B cell (primary cell): ENCODE measurements around the gene SFT2D2. TPM values are rescaled to one million over a fixed set of nuclear protein-coding genes. Genes with fewer than 3 reads are reported as not detected.

Experiments
- ATAC-seq: fragments of 200-7000 bp; cut with Tn5 transposase; one replicate; pipeline ENCODE4 v1.10.0; 2021; ENCODE audit warnings: low read depth, mild to moderate bottlenecking, moderate number of reproducible peaks, moderate library complexity
- CTCF ChIA-PET: fragments of 350-600 bp; sonication (Branson Sonifier 250); formaldehyde crosslinking; loops from one replicate; lab custom pipeline; 2021; ENCODE audit warnings: antibody characterized with exemption, inconsistent platforms; lab: Charles Lee
- POLR2A ChIA-PET: fragments of 350-600 bp; sonication (Branson Sonifier 250); formaldehyde crosslinking; loops from one replicate; lab custom pipeline; 2021; ENCODE audit warnings: antibody characterized with exemption; lab: Charles Lee
- DNase-seq: peaks from one replicate; pipeline ENCODE4 v3.0.0; 2013
- H2AFZ ChIP-seq: 2 replicates; pipeline ENCODE4 v1.6.1; 2012; ENCODE audit warnings: mild to moderate bottlenecking, low read depth, low read length; ENCODE audit not compliant: insufficient read depth, poor library complexity, severe bottlenecking
- H3K27ac ChIP-seq, 2 donors: 1 replicate in 1 of 2; 2 replicates in 1 of 2; pipeline ENCODE4 v1.5.1; 2012 to 2013; ENCODE audit warnings: low read length in 2 of 2, mild to moderate bottlenecking in 2 of 2, moderate library complexity in 1 of 2
- H3K27me3 ChIP-seq, 4 experiments: fragments of 200-600 bp in 1 of 4; sonication (generic) in 1 of 4; replicated peaks in 1 of 4; 1 replicate in 2 of 4; 2 replicates in 2 of 4; pipeline versions ENCODE4 v1.6.1 to v1.7.0; 2013 to 2016; ENCODE audit warnings: low read length in 3 of 4, mild to moderate bottlenecking in 2 of 4, mixed read lengths in 1 of 4, moderate library complexity in 1 of 4; ENCODE audit not compliant: insufficient read depth in 4 of 4, control insufficient read depth in 3 of 4; ENCODE audit errors: control extremely low read depth in 1 of 4
- H3K36me3 ChIP-seq, 2 experiments: replicated peaks in 1 of 2; 1 replicate in 1 of 2; 2 replicates in 1 of 2; pipeline versions ENCODE4 v1.6.1 to v1.7.1; 2013; ENCODE audit warnings: low read length in 1 of 2; ENCODE audit not compliant: insufficient read depth in 2 of 2, control insufficient read depth in 1 of 2; ENCODE audit errors: control extremely low read depth in 1 of 2, extremely low read depth in 1 of 2
- H3K4me1 ChIP-seq, 2 donors: fragments of 200-600 bp in 1 of 2; sonication (generic) in 1 of 2; 1 replicate in 1 of 2; 2 replicates in 1 of 2; pipeline versions ENCODE4 v1.5.1 to v1.6.1; 2013 to 2017; ENCODE audit warnings: low read length in 2 of 2; ENCODE audit not compliant: control insufficient read depth in 2 of 2, insufficient read depth in 2 of 2
- H3K4me2 ChIP-seq: replicated peaks from 2 replicates; pipeline ENCODE3; 2012; ENCODE audit warnings: mild to moderate bottlenecking, low read depth, low read length; ENCODE audit not compliant: poor library complexity, severe bottlenecking
- H3K4me3 ChIP-seq, 5 experiments: fragments of 200-600 bp in 1 of 5; sonication (generic) in 1 of 5; 1 replicate in 3 of 5; 2 replicates in 2 of 5; pipeline versions ENCODE4 v1.5.1 to v1.7.0; 2011 to 2016; ENCODE audit warnings: low read length in 4 of 5, mild to moderate bottlenecking in 4 of 5, low read depth in 2 of 5, control low read depth in 1 of 5, moderate library complexity in 1 of 5; ENCODE audit not compliant: insufficient read depth in 1 of 5; ENCODE audit errors: control extremely low read depth in 1 of 5, extremely low read depth in 1 of 5
- H3K79me2 ChIP-seq: fragments of 200-600 bp; sonication (generic); one replicate; pipeline ENCODE4 v1.6.0; 2016; ENCODE audit warnings: low read length; ENCODE audit not compliant: control insufficient read depth, insufficient read depth
- H3K9ac ChIP-seq: fragments of 200-600 bp; sonication (generic); 2 replicates; pipeline ENCODE4 v1.6.1; 2017; ENCODE audit warnings: mild to moderate bottlenecking, low read length, moderate library complexity
- H3K9me3 ChIP-seq, 3 donors: one replicate each; pipeline versions ENCODE4 v1.6.1 to v1.7.1; 2013; ENCODE audit warnings: low read length in 2 of 3; ENCODE audit not compliant: control insufficient read depth in 2 of 3, insufficient read depth in 1 of 3; ENCODE audit errors: control extremely low read depth in 1 of 3
- H4K20me1 ChIP-seq: 2 replicates; pipeline ENCODE4 v1.6.0; 2012; ENCODE audit warnings: mild to moderate bottlenecking, low read length; ENCODE audit not compliant: insufficient read depth, control insufficient read depth, poor library complexity, severe bottlenecking
- H3K27ac Mint-ChIP-seq: one replicate; pipeline ENCODE4 v1.8.0; 2021; ENCODE audit warnings: mixed read lengths
- H3K27me3 Mint-ChIP-seq: one replicate; pipeline ENCODE4 v1.8.0; 2021; ENCODE audit warnings: mixed read lengths
- H3K4me1 Mint-ChIP-seq: one replicate; pipeline ENCODE4 v1.8.0; 2021; ENCODE audit warnings: mixed read lengths
- H3K4me3 Mint-ChIP-seq: one replicate; pipeline ENCODE4 v1.8.0; 2021; ENCODE audit warnings: mixed read lengths
- H3K9me3 Mint-ChIP-seq: one replicate; pipeline ENCODE4 v1.8.0; 2022; ENCODE audit warnings: mixed read lengths; ENCODE audit not compliant: insufficient read depth
- EZH2 ChIP-seq: IDR thresholded peaks from 2 replicates; pipeline ENCODE4 v1.6.1; 2012; ENCODE audit warnings: borderline replicate concordance, low read depth, mild to moderate bottlenecking, moderate library complexity, low read length; ENCODE audit not compliant: insufficient read depth, poor library complexity, severe bottlenecking
- WGBS: methylation state at CpG from one replicate; pipeline ENCODE4 v1.1.5; 2013; ENCODE audit warnings: missing lambda C conversion rate; ENCODE audit not compliant: insufficient coverage; 5-methylcytosine and 5-hydroxymethylcytosine counted together
- intact Hi-C: fragments of 100-400 bp; cut with micrococcal nuclease; formaldehyde crosslinking; loops from one replicate; pipeline ENCODE4 v1.10.0; 2022
- polyA plus RNA-seq: library from polyadenylated mRNA; depleted of rRNA; stranded (reverse); fragments of >200 nt; gene quantifications from 2 replicates; pipeline ENCODE4 v1.2.3, GENCODE V29; 2012
- total RNA-seq, 2 donors: library from RNA; stranded (reverse); fragments of 120-200 nt in 1 of 2; gene quantifications; 1 replicate in 1 of 2; 2 replicates in 1 of 2; pipeline versions ENCODE4 v1.2.3 to v1.2.4, GENCODE V29; 2013 to 2022
- TF ChIP-seq, protein P1 (sequence below): fragments of 200-600 bp; IDR thresholded peaks from one replicate; pipeline ENCODE4 v1.8.0; 2022; ENCODE audit warnings: antibody characterized with exemption, mild to moderate bottlenecking

SFT2D2 gene
- total and polyA plus RNA-seq, 2 donors (not counting 1 experiment from before 2014, with no cell fraction given) = 13.0 to 68.3 TPM

DNA sequence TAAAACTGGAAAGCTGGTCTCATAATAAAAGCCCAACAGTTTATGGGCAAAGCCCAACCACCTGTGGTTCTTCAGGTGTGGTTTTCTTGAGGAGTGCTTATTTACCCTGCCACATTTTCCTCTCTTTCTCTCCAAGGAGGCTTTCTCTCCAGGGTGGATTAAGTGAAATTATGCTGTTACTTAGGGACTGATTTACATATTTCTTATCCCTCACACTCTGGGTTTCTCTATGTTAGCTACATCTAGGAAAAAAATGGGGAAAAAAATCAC, 59.7 kb downstream of the SFT2D2 start:
- Mint-ChIP-seq H3K4me1 (peaks cover 4% of the 10 kb centered on the region), H3K4me3 (no peak overlapping the region), H3K9me3 (no peaks in the 10 kb centered on the region), H3K27me3 (no peaks in the 10 kb centered on the region), H3K27ac (no peak overlapping the region)
- no peak for TF ChIP-seq EZH2
- TF ChIP-seq, protein P1, sequence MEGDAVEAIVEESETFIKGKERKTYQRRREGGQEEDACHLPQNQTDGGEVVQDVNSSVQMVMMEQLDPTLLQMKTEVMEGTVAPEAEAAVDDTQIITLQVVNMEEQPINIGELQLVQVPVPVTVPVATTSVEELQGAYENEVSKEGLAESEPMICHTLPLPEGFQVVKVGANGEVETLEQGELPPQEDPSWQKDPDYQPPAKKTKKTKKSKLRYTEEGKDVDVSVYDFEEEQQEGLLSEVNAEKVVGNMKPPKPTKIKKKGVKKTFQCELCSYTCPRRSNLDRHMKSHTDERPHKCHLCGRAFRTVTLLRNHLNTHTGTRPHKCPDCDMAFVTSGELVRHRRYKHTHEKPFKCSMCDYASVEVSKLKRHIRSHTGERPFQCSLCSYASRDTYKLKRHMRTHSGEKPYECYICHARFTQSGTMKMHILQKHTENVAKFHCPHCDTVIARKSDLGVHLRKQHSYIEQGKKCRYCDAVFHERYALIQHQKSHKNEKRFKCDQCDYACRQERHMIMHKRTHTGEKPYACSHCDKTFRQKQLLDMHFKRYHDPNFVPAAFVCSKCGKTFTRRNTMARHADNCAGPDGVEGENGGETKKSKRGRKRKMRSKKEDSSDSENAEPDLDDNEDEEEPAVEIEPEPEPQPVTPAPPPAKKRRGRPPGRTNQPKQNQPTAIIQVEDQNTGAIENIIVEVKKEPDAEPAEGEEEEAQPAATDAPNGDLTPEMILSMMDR = no peak
- Histone ChIP-seq H2AFZ (no peak overlapping the region), H3K4me3 (no peak overlapping the region), H4K20me1 (no peaks in the 10 kb centered on the region), H3K9ac (no peak overlapping the region), H3K27me3 (no peaks in the 10 kb centered on the region), H3K27ac (no peak overlapping the region), H3K4me2 (no peak overlapping the region), H3K79me2 (no peaks in the 10 kb centered on the region), H3K36me3 (no peaks in the 10 kb centered on the region), H3K4me1 (no peaks in the 10 kb centered on the region), H3K9me3 (no peaks in the 10 kb centered on the region)
- CTCF ChIA-PET = no interaction called here
- no peak for DNase-seq
- POLR2A ChIA-PET = interaction anchor here (1.0 kb wide), 1 partner anchor 25 kb away, joined by 6 read pairs; no protein-coding TSS in a partner anchor
- intact Hi-C loops = no loop called here
- ATAC-seq = no peak

DNA sequence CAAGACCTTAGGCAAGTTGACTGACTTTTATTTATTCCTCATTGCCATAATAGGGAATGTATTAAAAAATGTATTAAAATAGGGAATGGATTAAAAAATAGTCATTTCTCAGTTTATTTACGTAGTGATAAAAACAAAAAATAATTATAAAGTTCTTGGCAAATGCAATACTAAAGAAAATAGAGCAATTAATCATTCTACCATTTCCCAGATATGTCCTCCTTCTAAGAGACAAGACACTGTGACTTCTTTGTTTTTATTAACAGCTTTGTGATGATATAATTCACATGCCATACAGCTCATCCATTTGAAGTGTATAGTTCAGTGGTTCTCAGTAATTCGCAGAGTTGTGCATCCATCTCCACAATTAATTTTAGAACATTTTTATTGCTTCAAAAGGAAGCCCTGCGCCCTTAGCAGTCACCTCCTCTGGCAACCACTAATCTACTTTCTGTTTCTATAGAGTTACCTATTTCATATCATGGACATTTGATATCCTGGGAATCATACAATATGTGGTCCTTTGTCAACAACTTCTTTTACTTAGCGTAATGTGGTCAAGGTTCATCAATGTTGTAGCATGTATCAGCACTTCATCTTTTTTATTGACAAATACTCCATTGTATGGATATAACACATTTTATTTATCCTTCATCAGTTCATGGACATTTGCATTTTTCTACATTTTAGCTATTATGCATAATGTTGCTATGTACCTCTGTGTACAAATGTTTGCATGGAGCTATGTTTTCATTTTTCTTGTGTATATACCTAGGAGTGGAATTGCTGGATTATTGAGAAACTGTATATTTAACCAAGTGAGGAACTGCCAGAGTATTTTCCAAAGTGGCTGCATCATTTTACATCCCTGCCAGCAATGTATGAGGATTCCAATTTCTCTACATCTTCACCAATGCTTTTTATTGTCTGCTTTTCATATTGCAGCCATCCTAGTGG, 60.4 kb downstream of the SFT2D2 start:
- TF ChIP-seq EZH2 = no peak
- TF ChIP-seq, protein P1 = no peak
- intact Hi-C loops = no loop called here
- no peak overlapping the region for H3K4me3 Mint-ChIP-seq
- H3K9me3 ChIP-seq = no peaks in the 10 kb centered on the region
- no peak overlapping the region for H3K27ac ChIP-seq
- H3K4me1 ChIP-seq = no peaks in the 10 kb centered on the region
- no peaks in the 10 kb centered on the region for H3K27me3 Mint-ChIP-seq
- WGBS = no CpG with 5 or more reads among the region's 4 CpGs
- no peak for ATAC-seq
- CTCF ChIA-PET = no interaction called here
- H3K4me1 Mint-ChIP-seq = peaks cover 4% of the 10 kb centered on the region
- no peaks in the 10 kb centered on the region for H4K20me1 ChIP-seq
- H2AFZ ChIP-seq = no peak overlapping the region
- H3K4me2 ChIP-seq = no peak overlapping the region
- H3K79me2 ChIP-seq = no peaks in the 10 kb centered on the region
- POLR2A ChIA-PET = no interaction called here
- no peak overlapping the region for H3K4me3 ChIP-seq
- H3K9ac ChIP-seq = no peak overlapping the region
- no peak for DNase-seq
- no peaks in the 10 kb centered on the region for H3K27me3 ChIP-seq
- no peaks in the 10 kb centered on the region for H3K36me3 ChIP-seq
- H3K9me3 Mint-ChIP-seq = no peaks in the 10 kb centered on the region
- no peak overlapping the region for H3K27ac Mint-ChIP-seq
